H1 (cell line): ENCODE results near the gene CYLD. TPM values are rescaled to one million over a fixed set of nuclear protein-coding genes. Genes with fewer than 3 reads are reported as not detected.

Experiments used
- CHD7 ChIP-seq: fragments of 300-600 bp; sonication (generic); IDR thresholded peaks from 2 replicates; pipeline ENCODE4 v1.7.1; 2012; ENCODE audit warnings: low read length, moderate library complexity, mild to moderate bottlenecking, inconsistent platforms; ENCODE audit not compliant: insufficient replicate concordance
- EZH2 ChIP-seq: fragments of 200-600 bp; sonication (generic); IDR thresholded peaks from 2 replicates; pipeline ENCODE4 v1.7.1; 2012; ENCODE audit warnings: low read depth, mild to moderate bottlenecking, moderate library complexity, low read length, inconsistent platforms; ENCODE audit not compliant: severe bottlenecking
- GABPA ChIP-seq: IDR thresholded peaks from 2 replicates; pipeline ENCODE4 v1.6.1; 2011; ENCODE audit warnings: mild to moderate bottlenecking, low read length, moderate library complexity, borderline replicate concordance; ENCODE audit not compliant: insufficient read depth
- KDM5A ChIP-seq: fragments of 200-600 bp; IDR thresholded peaks from 2 replicates; pipeline ENCODE4 v1.7.1; 2012; ENCODE audit warnings: mild to moderate bottlenecking, low read length, inconsistent platforms, mixed read lengths
- MAFK ChIP-seq: IDR thresholded peaks from 2 replicates; pipeline ENCODE4 v1.6.1; 2012; ENCODE audit warnings: low read depth, mild to moderate bottlenecking, improper control_type of control experiment, low read length
- NANOG ChIP-seq: IDR thresholded peaks from 2 replicates; pipeline ENCODE4 v1.6.1; 2011; ENCODE audit warnings: low read length, low read depth, mild to moderate bottlenecking, inconsistent platforms; ENCODE audit not compliant: insufficient read depth, poor library complexity, severe bottlenecking
- POLR2A ChIP-seq, 2 experiments: IDR thresholded peaks; 1 replicate in 1 of 2; 2 replicates in 1 of 2; pipeline ENCODE4 v1.6.1; 2011; ENCODE audit warnings: low read depth in 2 of 2, low read length in 2 of 2, mild to moderate bottlenecking in 2 of 2; ENCODE audit errors: control extremely low read depth in 1 of 2
- POLR2AphosphoS5 ChIP-seq: IDR thresholded peaks from 2 replicates; pipeline ENCODE4 v1.6.1; 2011; ENCODE audit warnings: low read depth, low read length
- POU5F1 ChIP-seq: IDR thresholded peaks from 2 replicates; pipeline ENCODE4 v1.6.1; 2011; ENCODE audit warnings: low read depth, mild to moderate bottlenecking, low read length, moderate library complexity
- SIX5 ChIP-seq: IDR thresholded peaks from 2 replicates; pipeline ENCODE4 v1.6.1; 2011; ENCODE audit warnings: mild to moderate bottlenecking, low read depth, low read length
- SP4 ChIP-seq: IDR thresholded peaks from 2 replicates; pipeline ENCODE4 v1.6.1; 2012; ENCODE audit warnings: low read length, inconsistent platforms
- YY1 ChIP-seq: IDR thresholded peaks from 2 replicates; pipeline ENCODE4 v1.6.1; 2011; ENCODE audit warnings: low read depth, mild to moderate bottlenecking, low read length
- polyA plus RNA-seq, 7 experiments: library from polyadenylated mRNA; depleted of rRNA in 3 of 7; stranded (reverse) in 5 of 7; unstranded in 2 of 7; fragments of >200 nt in 5 of 7; fragments of 200-250 nt in 2 of 7; gene quantifications; 1 replicate in 5 of 7; 2 replicates in 1 of 7; 4 replicates in 1 of 7; pipeline versions ENCODE4 v1.2.1 to v1.2.3, GENCODE V29; 2011 to 2013; ENCODE audit warnings: missing spikeins in 2 of 7, mixed read lengths in 2 of 7
- total RNA-seq: library from RNA; stranded (reverse); fragmentation: NEBNext Ultra II Directional; extraction: Animal tissue kit (Norgen Biotek cat#: 25700); gene quantifications from 2 replicates; pipeline ENCODE4 v1.2.1, GENCODE V29; 2021

CYLD gene
- total and polyA plus RNA-seq, 2 of the 8 experiments (the other 6 are each of a cell fraction or from before 2014, with no cell fraction given), result 3.7 to 18.8 TPM

DNA sequence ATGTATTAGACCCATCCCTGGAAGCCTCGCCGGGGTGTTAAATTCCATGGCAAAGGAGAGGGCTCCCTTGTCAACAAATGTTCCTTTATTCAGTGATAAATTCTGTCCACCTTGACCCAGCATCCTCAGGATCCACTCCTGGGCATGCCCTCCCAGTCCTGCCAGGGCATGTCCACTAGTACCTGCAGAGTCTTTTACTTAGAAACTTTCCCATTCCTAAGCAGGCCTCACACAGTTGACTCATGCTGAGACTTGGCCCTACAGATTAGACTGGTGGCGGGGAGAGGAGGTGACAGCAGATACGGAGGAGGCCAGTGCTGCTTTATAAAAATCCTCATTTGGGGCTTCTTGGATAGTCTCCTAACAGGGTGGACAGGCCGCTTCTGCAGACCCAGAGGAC, 88.8 kb downstream of the CYLD start (continued):
- TF ChIP-seq CHD7 (no peak), YY1 (no peak), POU5F1 (no peak), MAFK (no peak), KDM5A (no peak), POLR2A (IDR thresholded peaks at IDR 0.05; ENCODE audit: control extremely low read depth in 1 of 2, low read depth in 2 of 2, low read length in 2 of 2) (no peak), NANOG (no peak), POLR2AphosphoS5 (no peak), SIX5 (no peak), EZH2 (no peak), GABPA (no peak), SP4 (no peak)
